OCI-LY3 (cell line): Measurements from ENCODE around the gene PAQR5.

Experiments used
- EZH2phosphoT487 ChIP-seq: fragments of 200-600 bp; shearing (Covaris generic); IDR thresholded peaks from 2 replicates; pipeline ENCODE4 v1.6.1; 2018; ENCODE audit warnings: antibody characterized with exemption, mixed run types, low read depth
- TF ChIP-seq, protein P1 (sequence below): fragments of 200-600, 300-600 bp; sonication (generic); IDR thresholded peaks from 2 replicates; pipeline ENCODE4 v1.5.1; 2014; ENCODE audit warnings: antibody characterized with exemption, low read length, low read depth

DNA sequence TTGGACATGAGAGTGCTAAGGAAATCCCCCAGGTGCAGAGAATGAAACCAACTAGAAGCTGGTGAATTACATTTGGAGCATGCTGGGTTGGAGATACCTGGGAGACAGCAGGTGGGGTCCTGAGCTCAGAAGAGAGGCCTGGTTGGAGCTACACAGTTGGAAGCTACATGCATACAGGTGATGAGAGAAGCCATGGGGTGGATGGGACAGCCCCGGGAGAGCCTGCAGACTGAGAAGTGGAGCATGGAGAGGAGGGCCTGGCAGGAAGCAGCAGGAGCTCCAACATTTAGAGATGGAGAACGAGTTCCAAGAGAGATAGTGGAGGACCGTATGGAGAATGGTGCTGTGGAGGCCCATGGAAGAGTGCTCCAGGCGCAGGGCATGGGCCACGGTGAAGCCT lies 10.2 kb downstream of the PAQR5 start:
- TF ChIP-seq, protein P1, sequence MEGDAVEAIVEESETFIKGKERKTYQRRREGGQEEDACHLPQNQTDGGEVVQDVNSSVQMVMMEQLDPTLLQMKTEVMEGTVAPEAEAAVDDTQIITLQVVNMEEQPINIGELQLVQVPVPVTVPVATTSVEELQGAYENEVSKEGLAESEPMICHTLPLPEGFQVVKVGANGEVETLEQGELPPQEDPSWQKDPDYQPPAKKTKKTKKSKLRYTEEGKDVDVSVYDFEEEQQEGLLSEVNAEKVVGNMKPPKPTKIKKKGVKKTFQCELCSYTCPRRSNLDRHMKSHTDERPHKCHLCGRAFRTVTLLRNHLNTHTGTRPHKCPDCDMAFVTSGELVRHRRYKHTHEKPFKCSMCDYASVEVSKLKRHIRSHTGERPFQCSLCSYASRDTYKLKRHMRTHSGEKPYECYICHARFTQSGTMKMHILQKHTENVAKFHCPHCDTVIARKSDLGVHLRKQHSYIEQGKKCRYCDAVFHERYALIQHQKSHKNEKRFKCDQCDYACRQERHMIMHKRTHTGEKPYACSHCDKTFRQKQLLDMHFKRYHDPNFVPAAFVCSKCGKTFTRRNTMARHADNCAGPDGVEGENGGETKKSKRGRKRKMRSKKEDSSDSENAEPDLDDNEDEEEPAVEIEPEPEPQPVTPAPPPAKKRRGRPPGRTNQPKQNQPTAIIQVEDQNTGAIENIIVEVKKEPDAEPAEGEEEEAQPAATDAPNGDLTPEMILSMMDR, result no peak
- no peak for TF ChIP-seq EZH2phosphoT487
